ENCODE measurements around the gene MLLT1. TPM values are rescaled to one million over a fixed set of nuclear protein-coding genes. Genes with fewer than 3 reads are reported as not detected.

MLLT1 gene
- total and polyA plus RNA-seq, 4 donors, result 2.1 to 15.6 (median 7.3) TPM

GRCh38 chr19:6273701-6274601 lies 5.8 kb downstream of the MLLT1 start:
- DNase-seq (ENCODE audit: low spot score), result peak; percentile 52
- WGBS, result 15% methylated on average over 30 of the region's 30 CpGs
- peak overlapping the region in 2 of 3 donors; percentile 23 to 32 for H3K4me3 ChIP-seq (ENCODE audit: low read depth in 1 of 3, low read length in 3 of 3)
- TF ChIP-seq NR2F2 (IDR thresholded peaks at IDR 0.05) (peak; percentile 77), GABPA (IDR thresholded peaks at IDR 0.05 in 1 of 2, conservative IDR thresholded peaks at IDR 0.05 in 1 of 2) (peak in 1 of 2 donors; percentile 63), HNF4A (conservative IDR thresholded peaks at IDR 0.05) (peak; percentile 80 to 90), CTCF (IDR thresholded peaks at IDR 0.05; ENCODE audit: low read depth, low read length, missing input control) (no peak), RAD21 (IDR thresholded peaks at IDR 0.05) (peak; percentile 36 to 46), FOXA2 (IDR thresholded peaks at IDR 0.05) (peak; percentile 96), EGR1 (IDR thresholded peaks at IDR 0.05; ENCODE audit: low read depth in 2 of 2) (peak; percentile 88 to 95), RXRA (IDR thresholded peaks at IDR 0.05) (peak; percentile 93 to 97), FOXA1 (IDR thresholded peaks at IDR 0.05) (peak; percentile 89), HNF4G (IDR thresholded peaks at IDR 0.05) (peak; percentile 65), SP1 (IDR thresholded peaks at IDR 0.05) (peak; percentile 95), TAF1 (conservative IDR thresholded peaks at IDR 0.05) (no peak), REST (IDR thresholded peaks at IDR 0.05) (peak; percentile 67), YY1 (IDR thresholded peaks at IDR 0.05) (peak; percentile 91), JUND (IDR thresholded peaks at IDR 0.05) (peak; percentile 75 to 84)
- TF ChIP-seq, protein P1, sequence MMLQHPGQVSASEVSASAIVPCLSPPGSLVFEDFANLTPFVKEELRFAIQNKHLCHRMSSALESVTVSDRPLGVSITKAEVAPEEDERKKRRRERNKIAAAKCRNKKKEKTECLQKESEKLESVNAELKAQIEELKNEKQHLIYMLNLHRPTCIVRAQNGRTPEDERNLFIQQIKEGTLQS (IDR thresholded peaks at IDR 0.05), result peak; percentile 75
- TF ChIP-seq, protein P2, sequence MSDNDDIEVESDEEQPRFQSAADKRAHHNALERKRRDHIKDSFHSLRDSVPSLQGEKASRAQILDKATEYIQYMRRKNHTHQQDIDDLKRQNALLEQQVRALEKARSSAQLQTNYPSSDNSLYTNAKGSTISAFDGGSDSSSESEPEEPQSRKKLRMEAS (IDR thresholded peaks at IDR 0.05), result peak; percentile 100
- TF ChIP-seq, protein P3, sequence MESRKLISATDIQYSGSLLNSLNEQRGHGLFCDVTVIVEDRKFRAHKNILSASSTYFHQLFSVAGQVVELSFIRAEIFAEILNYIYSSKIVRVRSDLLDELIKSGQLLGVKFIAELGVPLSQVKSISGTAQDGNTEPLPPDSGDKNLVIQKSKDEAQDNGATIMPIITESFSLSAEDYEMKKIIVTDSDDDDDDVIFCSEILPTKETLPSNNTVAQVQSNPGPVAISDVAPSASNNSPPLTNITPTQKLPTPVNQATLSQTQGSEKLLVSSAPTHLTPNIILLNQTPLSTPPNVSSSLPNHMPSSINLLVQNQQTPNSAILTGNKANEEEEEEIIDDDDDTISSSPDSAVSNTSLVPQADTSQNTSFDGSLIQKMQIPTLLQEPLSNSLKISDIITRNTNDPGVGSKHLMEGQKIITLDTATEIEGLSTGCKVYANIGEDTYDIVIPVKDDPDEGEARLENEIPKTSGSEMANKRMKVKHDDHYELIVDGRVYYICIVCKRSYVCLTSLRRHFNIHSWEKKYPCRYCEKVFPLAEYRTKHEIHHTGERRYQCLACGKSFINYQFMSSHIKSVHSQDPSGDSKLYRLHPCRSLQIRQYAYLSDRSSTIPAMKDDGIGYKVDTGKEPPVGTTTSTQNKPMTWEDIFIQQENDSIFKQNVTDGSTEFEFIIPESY (IDR thresholded peaks at IDR 0.05), result peak; percentile 90
- H3K4me1 ChIP-seq (ENCODE audit: control insufficient read depth in 4 of 4, insufficient read depth in 4 of 4, low read length in 3 of 4), result peaks cover 65 to 97% (median 87%) of the 10 kb centered on the region in 4 donors
- no peaks in the 10 kb centered on the region for H3K9me3 ChIP-seq (ENCODE audit: control insufficient read depth in 4 of 4, low read length in 3 of 4)
- peak overlapping the region; percentile 46 to 67 for H3K9ac ChIP-seq (ENCODE audit: low read depth in 1 of 2, low read length in 2 of 2)
- H3K27me3 ChIP-seq (ENCODE audit: control insufficient read depth in 4 of 4, insufficient read depth in 4 of 4, low read length in 3 of 4), result no peaks in the 10 kb centered on the region
- peaks cover 0 to 4% (median 2%) of the 10 kb centered on the region in 4 donors for H3K36me3 ChIP-seq (ENCODE audit: control insufficient read depth in 4 of 4, insufficient read depth in 3 of 4, low read depth in 1 of 4, low read length in 3 of 4)
- H3K27ac ChIP-seq (ENCODE audit: low read depth in 1 of 2, low read length in 2 of 2), result peak overlapping the region; percentile 94 to 96
